IMR-90 (cell line): ENCODE measurements around the gene IGF2. TPM values are rescaled to one million over a fixed set of nuclear protein-coding genes. Genes with fewer than 3 reads are reported as not detected.

Source experiments
- ATAC-seq: fragments of 200-7000 bp; cut with Tn5 transposase; 2 replicates; pipeline ENCODE4 v1.9.1; 2020; ENCODE audit warnings: low read depth, mild to moderate bottlenecking, moderate library complexity
- BruUV-seq: library from RNA; stranded (reverse); fragments of 400-500 nt; replicated peaks from 2 replicates; lab custom pipeline; 2021; lab: Mats Ljungman, UMichigan
- CTCF ChIA-PET: fragments of 300-600 bp; formaldehyde crosslinking; extraction: SDS; loops from one replicate; lab custom pipeline; 2021; ENCODE audit warnings: antibody characterized with exemption; lab: Yijun Ruan, JAX
- POLR2A ChIA-PET: fragments of 300-600 bp; sonication (Branson Sonifier 250); formaldehyde crosslinking; loops from one replicate; lab custom pipeline; 2022; ENCODE audit warnings: antibody characterized with exemption; ENCODE audit not compliant: unreplicated experiment; lab: Charles Lee
- DNase-seq: peaks from one replicate; pipeline ENCODE4 v3.0.0; 2013
- H2AFZ ChIP-seq: replicated peaks from 2 replicates; pipeline ENCODE3; 2013; ENCODE audit warnings: low read length, mild to moderate bottlenecking; ENCODE audit not compliant: poor library complexity
- H2AK5ac ChIP-seq: 2 replicates; pipeline ENCODE4 v1.6.1; 2013; ENCODE audit warnings: low read depth, low read length, inconsistent platforms
- H2AK9ac ChIP-seq: replicated peaks from 2 replicates; pipeline ENCODE3; 2013; ENCODE audit warnings: mild to moderate bottlenecking, low read depth, low read length, moderate library complexity; ENCODE audit not compliant: poor library complexity
- H2BK120ac ChIP-seq: 2 replicates; pipeline ENCODE4 v1.6.1; 2013; ENCODE audit warnings: low read depth, low read length, inconsistent platforms
- H2BK15ac ChIP-seq: 3 replicates; pipeline ENCODE4 v1.6.1; 2013; ENCODE audit warnings: low read depth, low read length, inconsistent platforms
- H2BK20ac ChIP-seq: 2 replicates; pipeline ENCODE4 v1.6.1; 2013; ENCODE audit warnings: low read depth, mild to moderate bottlenecking, inconsistent platforms, low read length, moderate library complexity
- H2BK5ac ChIP-seq: 2 replicates; pipeline ENCODE4 v1.6.1; 2013; ENCODE audit warnings: mild to moderate bottlenecking, low read depth, low read length, inconsistent platforms; ENCODE audit not compliant: poor library complexity, severe bottlenecking
- H3K14ac ChIP-seq: replicated peaks from 2 replicates; pipeline ENCODE4 v1.6.1; 2013; ENCODE audit warnings: low read depth, low read length, inconsistent platforms
- H3K18ac ChIP-seq: 2 replicates; pipeline ENCODE4 v1.6.1; 2013; ENCODE audit warnings: low read depth, low read length, control low read depth
- H3K23ac ChIP-seq: 2 replicates; pipeline ENCODE4 v1.6.1; 2013; ENCODE audit warnings: low read depth, low read length, inconsistent platforms
- H3K27ac ChIP-seq: 2 replicates; pipeline ENCODE4 v1.5.1; 2013; ENCODE audit warnings: mild to moderate bottlenecking, control low read depth, low read length; ENCODE audit not compliant: insufficient read depth
- H3K27me3 ChIP-seq: 2 replicates; pipeline ENCODE4 v1.6.1; 2013; ENCODE audit warnings: low read length; ENCODE audit not compliant: control insufficient read depth, insufficient read depth
- H3K36me3 ChIP-seq: 2 replicates; pipeline ENCODE4 v1.6.1; 2013; ENCODE audit warnings: low read length, mixed read lengths; ENCODE audit not compliant: control insufficient read depth, insufficient read depth
- H3K4ac ChIP-seq: 2 replicates; pipeline ENCODE4 v1.6.1; 2013; ENCODE audit warnings: low read depth, low read length, inconsistent platforms
- H3K4me1 ChIP-seq: 2 replicates; pipeline ENCODE4 v1.6.1; 2013; ENCODE audit warnings: low read length, mixed read lengths; ENCODE audit not compliant: control insufficient read depth, insufficient read depth
- H3K4me2 ChIP-seq: 2 replicates; pipeline ENCODE4 v1.6.1; 2013; ENCODE audit warnings: low read depth, mild to moderate bottlenecking, control low read depth, low read length, moderate library complexity
- H3K4me3 ChIP-seq: 2 replicates; pipeline ENCODE4 v1.5.1; 2013; ENCODE audit warnings: low read depth, mild to moderate bottlenecking, control low read depth, low read length, moderate library complexity; ENCODE audit not compliant: insufficient read depth
- H3K56ac ChIP-seq: 2 replicates; pipeline ENCODE4 v1.6.1; 2013; ENCODE audit warnings: low read length, inconsistent platforms; ENCODE audit not compliant: insufficient read depth; ENCODE audit errors: extremely low read depth
- H3K79me1 ChIP-seq, 2 experiments: 2 replicates each; pipeline ENCODE4 v1.6.1; 2013; ENCODE audit warnings: low read length in 2 of 2, inconsistent platforms in 1 of 2, low read depth in 1 of 2
- H3K9ac ChIP-seq: 2 replicates; pipeline ENCODE4 v1.6.1; 2013; ENCODE audit warnings: low read depth, low read length, control low read depth
- H3K9me1 ChIP-seq: 2 replicates; pipeline ENCODE4 v1.6.1; 2013; ENCODE audit warnings: low read length, inconsistent platforms; ENCODE audit not compliant: insufficient read depth
- H3K9me3 ChIP-seq: 2 replicates; pipeline ENCODE4 v1.6.1; 2013; ENCODE audit warnings: low read length; ENCODE audit not compliant: control insufficient read depth, insufficient read depth
- H4K20me1 ChIP-seq: 2 replicates; pipeline ENCODE4 v1.6.1; 2013; ENCODE audit warnings: low read length, inconsistent platforms; ENCODE audit not compliant: insufficient read depth
- H4K5ac ChIP-seq: 2 replicates; pipeline ENCODE4 v1.6.1; 2013; ENCODE audit warnings: mild to moderate bottlenecking, low read depth, low read length, control low read depth
- H4K8ac ChIP-seq, 2 experiments: 2 replicates each; pipeline ENCODE4 v1.6.1; 2013; ENCODE audit warnings: low read depth in 2 of 2, low read length in 2 of 2, control low read depth in 1 of 2, inconsistent platforms in 1 of 2
- H4K91ac ChIP-seq: 2 replicates; pipeline ENCODE4 v1.6.1; 2013; ENCODE audit warnings: low read depth, low read length, inconsistent platforms; ENCODE audit not compliant: insufficient read depth
- CEBPB ChIP-seq: IDR thresholded peaks from 2 replicates; pipeline ENCODE4 v1.6.1; 2012; ENCODE audit warnings: low read depth, low read length, improper control_type of control experiment
- CHD1 ChIP-seq: IDR thresholded peaks from 2 replicates; pipeline ENCODE4 v1.6.1; 2012; ENCODE audit warnings: low read depth, low read length, improper control_type of control experiment
- FOS ChIP-seq: fragments of 150-350 bp; IDR thresholded peaks from 2 replicates; pipeline ENCODE4 v1.6.1; 2016; ENCODE audit warnings: low read depth, low read length
- MAFK ChIP-seq: IDR thresholded peaks from 2 replicates; pipeline ENCODE4 v1.6.1; 2012; ENCODE audit warnings: low read depth, low read length, improper control_type of control experiment
- POLR2A ChIP-seq: IDR thresholded peaks from 2 replicates; pipeline ENCODE4 v1.6.1; 2012; ENCODE audit warnings: mild to moderate bottlenecking, low read depth, low read length
- RCOR1 ChIP-seq: IDR thresholded peaks from 2 replicates; pipeline ENCODE4 v1.6.1; 2012; ENCODE audit warnings: mild to moderate bottlenecking, low read length, improper control_type of control experiment; ENCODE audit not compliant: insufficient replicate concordance
- SMC3 ChIP-seq: fragments of 150-350 bp; IDR thresholded peaks from 2 replicates; pipeline ENCODE4 v1.6.1; 2016; ENCODE audit warnings: low read depth, mild to moderate bottlenecking, antibody characterized with exemption, low read length, moderate library complexity
- WGBS, 2 experiments: methylation state at CpG; one replicate each; pipeline versions ENCODE4 v1.1.5 to v1.1.7; 2013; ENCODE audit warnings: missing lambda C conversion rate in 2 of 2; ENCODE audit not compliant: insufficient read length in 1 of 2; ENCODE audit errors: extremely low coverage in 2 of 2; 5-methylcytosine and 5-hydroxymethylcytosine counted together
- dilution Hi-C: fragments of 300-500 bp; cut with HindIII; formaldehyde crosslinking; loops from one replicate; pipeline ENCODE4 v1.14.3; 2018; ENCODE audit warnings: low sequenced_read_pairs; ENCODE audit not compliant: unreplicated experiment
- in situ Hi-C: fragments of 300-500 bp; cut with MboI; formaldehyde crosslinking; loops from 3 replicates; pipeline ENCODE4 v1.14.3; 2019; ENCODE audit warnings: low sequenced_read_pairs, inconsistent platforms, mixed read lengths
- intact Hi-C: fragments of 100-400 bp; cut with micrococcal nuclease; formaldehyde crosslinking; loops from 2 replicates; pipeline ENCODE4 v1.10.0; 2022
- polyA plus RNA-seq, 3 experiments: library from polyadenylated mRNA; depleted of rRNA; stranded (reverse); fragments of >200 nt; gene quantifications; 2 replicates each; pipeline ENCODE4 v1.2.3, GENCODE V29; 2012; ENCODE audit warnings: low replicate concordance in 1 of 3
- total RNA-seq: library from RNA; depleted of rRNA; stranded (reverse); fragments of >200 nt; gene quantifications from 2 replicates; pipeline ENCODE4 v1.2.3, GENCODE V29; 2012
- TF ChIP-seq, protein P1 (sequence below): fragments of 150-350 bp; IDR thresholded peaks from 2 replicates; pipeline ENCODE4 v1.6.1; 2016; ENCODE audit warnings: low read depth, mild to moderate bottlenecking, low read length, moderate library complexity, borderline replicate concordance

IGF2 gene
- total and polyA plus RNA-seq, 2 of the 4 experiments (the other 2 are of a cell fraction), result 2.3 to 21.8 TPM

DNA sequence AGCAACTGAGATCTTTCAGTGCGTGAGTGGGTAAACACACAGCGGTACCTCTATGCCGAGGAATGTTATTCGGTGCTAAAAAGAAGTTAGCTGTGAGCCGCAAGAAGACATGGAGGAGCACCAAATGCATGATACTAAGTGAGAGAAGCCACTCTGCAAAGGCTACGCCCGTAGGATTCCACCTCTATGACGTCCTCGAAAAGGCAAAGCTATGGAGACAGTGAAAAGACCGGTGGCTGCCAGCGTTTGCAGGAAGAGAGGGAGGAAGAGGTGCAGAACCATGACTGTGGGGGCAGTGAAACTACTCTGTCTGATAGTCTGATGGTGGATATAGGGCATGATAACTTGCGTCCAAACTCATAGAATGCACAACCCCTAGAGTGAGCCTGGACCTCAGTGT, 28.7 kb downstream of the IGF2 start:
- in situ Hi-C loops, result no loop called here
- Histone ChIP-seq H3K4me2 (no peak overlapping the region), H3K4ac (no peak overlapping the region), H2BK15ac (no peak overlapping the region), H3K9me3 (no peaks in the 10 kb centered on the region; the same call in 1 of the 2 replicates), H3K27ac (no peak overlapping the region), H2BK20ac (no peak overlapping the region), H4K20me1 (no peaks in the 10 kb centered on the region), H2AK5ac (no peak overlapping the region), H3K36me3 (no peaks in the 10 kb centered on the region), H3K9me1 (no peaks in the 10 kb centered on the region), H3K18ac (no peak overlapping the region), H3K79me1 (no peaks in the 10 kb centered on the region), H3K14ac (no peak overlapping the region), H4K5ac (no peak overlapping the region), H2BK5ac (no peak overlapping the region), H2AFZ (no peak overlapping the region), H3K4me1 (peaks cover 3% of the 10 kb centered on the region; the same call in 1 of the 2 replicates), H4K91ac (no peak overlapping the region), H3K9ac (no peak overlapping the region), H3K56ac (no peak overlapping the region), H2BK120ac (no peak overlapping the region), H2AK9ac (no peak overlapping the region), H4K8ac (no peak overlapping the region), H3K4me3 (no peak overlapping the region), H3K27me3 (peaks cover 18% of the 10 kb centered on the region), H3K23ac (no peak overlapping the region)
- BruUV-seq, result no TSS peak
- no peak for DNase-seq
- dilution Hi-C loops, result no loop called here
- no peak for ATAC-seq
- 90% methylated on average over 8 of the region's 12 CpGs; no CpG with 5 or more reads in 1 of the 2 experiments for WGBS, 2 experiments
- POLR2A ChIA-PET, result no interaction called here
- TF ChIP-seq CHD1 (no peak), CEBPB (no peak), MAFK (no peak), POLR2A (no peak), SMC3 (no peak), FOS (no peak), RCOR1 (no peak)
- TF ChIP-seq, protein P1, sequence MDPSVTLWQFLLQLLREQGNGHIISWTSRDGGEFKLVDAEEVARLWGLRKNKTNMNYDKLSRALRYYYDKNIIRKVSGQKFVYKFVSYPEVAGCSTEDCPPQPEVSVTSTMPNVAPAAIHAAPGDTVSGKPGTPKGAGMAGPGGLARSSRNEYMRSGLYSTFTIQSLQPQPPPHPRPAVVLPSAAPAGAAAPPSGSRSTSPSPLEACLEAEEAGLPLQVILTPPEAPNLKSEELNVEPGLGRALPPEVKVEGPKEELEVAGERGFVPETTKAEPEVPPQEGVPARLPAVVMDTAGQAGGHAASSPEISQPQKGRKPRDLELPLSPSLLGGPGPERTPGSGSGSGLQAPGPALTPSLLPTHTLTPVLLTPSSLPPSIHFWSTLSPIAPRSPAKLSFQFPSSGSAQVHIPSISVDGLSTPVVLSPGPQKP, result no peak
- CTCF ChIA-PET, result no interaction called here
- intact Hi-C loops, result no loop called here
